ENCODE results near the gene ASB7.
A peak's percentile ranks its signal among the peaks of the same experiment; 100 is the strongest.
"Not testable (repeated sequence)": the region's sequence is repeated elsewhere in the genome, so short reads cannot be mapped to it uniquely, and the experiment has no call there.

Gene ASB7

DNA sequence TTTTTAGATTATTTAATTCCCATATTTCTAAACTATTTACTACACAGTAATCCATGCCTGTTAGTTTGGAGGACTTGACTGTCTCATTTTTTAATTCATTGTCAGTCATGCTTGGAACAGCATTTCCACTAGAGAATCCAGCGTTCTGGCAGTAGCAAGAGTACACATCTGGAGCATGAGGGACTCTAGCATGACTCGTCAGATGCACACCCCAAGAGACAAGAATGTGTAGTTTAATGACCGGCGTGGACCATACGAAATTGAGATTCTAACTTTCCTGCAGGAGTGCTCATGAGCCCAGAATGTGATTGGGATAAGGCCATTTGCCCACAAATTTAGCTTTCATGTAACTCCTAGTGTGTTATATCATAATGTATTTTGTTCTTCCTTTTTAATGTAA is 48.9 kb downstream of the ASB7 start:
- no peak for DNase-seq (ENCODE audit: low read depth)

- no peak for DNase-seq (ENCODE audit: low read depth)
Measured at GRCh38 chr15:100652116-100652515, 49.7 kb downstream of the ASB7 start.

DNA sequence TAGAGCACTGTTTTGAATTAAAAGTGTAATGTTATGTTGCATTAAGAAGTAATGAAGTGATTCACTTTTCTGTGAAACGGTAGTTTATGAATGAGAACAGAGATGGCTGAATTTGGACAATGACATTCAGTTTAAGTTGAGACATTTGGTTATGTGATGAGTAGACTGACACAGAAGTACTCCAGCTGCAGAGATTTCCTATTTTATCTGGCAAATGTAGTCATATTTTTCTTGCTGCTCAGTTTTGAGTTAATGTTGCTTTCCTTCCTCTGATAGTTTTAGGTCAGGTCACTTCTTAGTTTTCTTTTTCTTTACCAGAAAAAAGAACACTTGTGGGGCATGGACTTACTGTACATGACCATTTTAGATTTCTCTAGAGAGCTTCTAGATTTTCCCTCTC is 51.2 kb downstream of the ASB7 start:
- no peak for DNase-seq (ENCODE audit: low read depth)

GRCh38 chr15:100658895-100659294 is 56.5 kb downstream of the ASB7 start:
- no peak for DNase-seq (ENCODE audit: low read depth)

DNA sequence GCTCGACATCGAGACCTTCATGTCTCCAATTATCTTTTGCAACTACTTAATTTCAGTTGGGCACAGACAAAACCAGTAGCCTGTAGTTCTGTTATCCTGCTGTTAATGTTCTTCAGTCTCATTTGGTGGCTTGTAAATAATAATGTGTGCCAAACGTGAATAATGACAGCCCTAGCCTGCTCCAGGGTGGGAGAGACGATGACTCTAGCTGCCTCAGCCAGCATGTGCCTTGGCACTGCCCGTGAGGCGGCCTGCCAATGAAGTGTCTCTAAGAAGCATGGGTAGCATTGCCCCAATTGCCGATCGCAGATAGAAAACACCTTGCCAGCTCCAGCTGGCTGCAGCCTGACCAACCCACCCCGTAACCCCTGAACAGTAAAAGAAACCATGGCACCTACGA is 58.8 kb downstream of the ASB7 start:
- no peak for DNase-seq (ENCODE audit: low read depth)

DNA sequence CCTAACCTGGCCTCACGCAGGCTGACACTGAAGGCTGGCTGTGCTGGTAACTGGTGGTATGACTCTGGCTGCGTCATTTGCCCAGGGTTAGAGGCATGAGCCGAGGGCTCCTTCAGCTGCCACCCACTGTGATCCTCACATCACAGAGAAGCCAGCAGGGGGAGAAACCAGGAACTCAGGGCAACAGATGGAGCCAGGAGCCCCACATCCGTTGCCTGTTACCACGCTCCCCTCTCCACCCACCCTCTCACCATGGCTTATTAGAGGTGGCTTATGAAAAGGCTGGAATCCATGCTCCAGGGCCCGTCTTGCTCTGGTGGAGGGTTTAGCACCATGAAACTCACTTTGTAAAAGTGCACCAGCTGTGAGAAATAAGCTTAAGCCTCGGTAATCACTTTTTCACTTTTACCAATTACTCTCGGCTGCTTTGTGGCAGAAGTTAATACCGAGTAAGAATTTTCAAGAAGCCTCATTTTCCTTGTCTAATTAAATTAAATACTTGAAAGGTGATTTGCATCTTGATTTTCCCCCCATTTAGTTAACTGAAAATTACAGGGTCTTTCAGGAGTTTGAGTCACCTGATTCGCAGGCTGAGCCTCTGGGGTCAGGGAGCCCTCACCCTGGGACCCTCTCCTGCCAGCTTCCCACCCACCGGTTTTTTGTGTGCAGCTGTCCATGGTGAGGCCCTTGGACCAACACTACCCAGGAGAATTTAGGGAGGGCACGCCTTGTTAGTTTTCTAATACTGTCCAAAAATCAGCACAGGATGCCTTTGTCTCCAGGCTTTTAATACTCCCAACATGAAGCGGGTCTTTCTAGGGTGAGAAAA is 60.9 kb downstream of the ASB7 start:
- no peak for DNase-seq (ENCODE audit: low read depth)

DNA sequence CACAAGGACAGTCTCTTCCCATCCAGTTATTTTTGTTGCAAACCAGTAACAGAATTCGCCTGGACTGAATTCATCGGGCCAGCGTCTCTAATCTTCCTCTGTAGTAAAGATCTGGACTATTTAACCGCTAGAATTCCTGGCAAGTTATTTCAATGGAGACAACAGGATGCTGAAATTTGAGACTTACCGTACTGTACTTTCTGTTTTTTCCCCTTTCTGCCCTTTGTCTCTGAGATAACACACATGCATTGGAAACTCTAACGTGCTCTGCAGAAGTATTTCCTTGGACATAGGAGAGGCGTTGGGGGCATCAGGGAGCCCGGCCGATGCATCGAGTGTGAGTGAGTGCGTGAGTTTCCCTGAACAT is 61.5 kb downstream of the ASB7 start:
- peak; percentile 55 for DNase-seq (ENCODE audit: low read depth)

- DNase-seq (ENCODE audit: low read depth) = no peak
Measured at GRCh38 chr15:100665570-100665969, 63.2 kb downstream of the ASB7 start.

- DNase-seq (ENCODE audit: low read depth) = no peak
Measured at GRCh38 chr15:100667405-100668347, 65.3 kb downstream of the ASB7 start.

- DNase-seq (ENCODE audit: low read depth) = no peak
Measured at GRCh38 chr15:100668348-100668745, 66.0 kb downstream of the ASB7 start.

DNA sequence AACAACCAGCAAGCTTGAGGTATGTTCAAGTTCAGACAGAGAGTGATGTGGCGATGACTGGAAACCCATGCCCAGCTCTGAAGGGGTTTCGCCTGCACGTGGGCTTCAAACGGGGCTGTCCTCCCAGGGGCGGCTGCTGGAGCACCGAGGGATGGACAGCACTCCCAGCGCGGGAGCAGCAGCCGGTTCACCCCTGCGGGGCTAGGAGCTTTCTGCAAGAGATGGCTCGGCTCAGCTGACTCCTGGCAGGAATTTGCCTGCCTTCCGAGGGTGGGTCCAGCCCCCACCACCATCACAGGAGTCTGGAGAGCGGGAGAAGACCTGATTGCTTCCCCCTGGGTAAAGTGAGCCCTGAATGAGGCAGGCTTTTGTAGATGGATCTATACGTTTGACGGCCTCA is 66.9 kb downstream of the ASB7 start:
- no peak for DNase-seq (ENCODE audit: low read depth)

- DNase-seq (ENCODE audit: low read depth) = peak; percentile 23
Measured at GRCh38 chr15:100670505-100671021, 68.2 kb downstream of the ASB7 start.

- no peak for DNase-seq (ENCODE audit: low read depth)
Measured at GRCh38 chr15:100671124-100671680, 68.8 kb downstream of the ASB7 start.

- peak; percentile 32 for DNase-seq (ENCODE audit: low read depth)
Measured at GRCh38 chr15:100671858-100672543, 69.6 kb downstream of the ASB7 start.

- DNase-seq (ENCODE audit: low read depth) = no peak
Measured at GRCh38 chr15:100672959-100673358, 70.6 kb downstream of the ASB7 start.

DNA sequence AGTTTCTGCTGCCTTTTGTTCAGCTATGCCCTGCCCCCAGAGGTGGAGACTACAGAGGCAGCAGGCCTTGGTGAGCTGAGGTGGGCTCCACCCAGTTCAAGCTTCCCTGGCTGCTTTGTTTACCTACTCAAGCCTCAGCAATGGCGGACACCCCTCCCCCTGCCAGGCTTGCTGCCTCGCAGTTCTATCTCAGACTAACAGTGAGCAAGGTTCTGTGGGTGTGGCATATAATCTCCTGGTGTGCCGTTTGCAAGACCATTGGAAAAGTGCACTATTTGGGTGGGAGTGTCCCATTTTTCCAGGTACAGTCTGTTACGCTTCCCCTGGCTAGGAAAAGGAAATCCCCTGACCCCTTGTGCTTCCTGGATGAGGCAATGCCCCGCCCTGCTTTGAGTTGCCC is 76.8 kb downstream of the ASB7 start:
- not testable (repeated sequence) for DNase-seq (ENCODE audit: low read depth)

- no peak for DNase-seq (ENCODE audit: low read depth)
Measured at GRCh38 chr15:100680726-100681125, 78.3 kb downstream of the ASB7 start.

DNA sequence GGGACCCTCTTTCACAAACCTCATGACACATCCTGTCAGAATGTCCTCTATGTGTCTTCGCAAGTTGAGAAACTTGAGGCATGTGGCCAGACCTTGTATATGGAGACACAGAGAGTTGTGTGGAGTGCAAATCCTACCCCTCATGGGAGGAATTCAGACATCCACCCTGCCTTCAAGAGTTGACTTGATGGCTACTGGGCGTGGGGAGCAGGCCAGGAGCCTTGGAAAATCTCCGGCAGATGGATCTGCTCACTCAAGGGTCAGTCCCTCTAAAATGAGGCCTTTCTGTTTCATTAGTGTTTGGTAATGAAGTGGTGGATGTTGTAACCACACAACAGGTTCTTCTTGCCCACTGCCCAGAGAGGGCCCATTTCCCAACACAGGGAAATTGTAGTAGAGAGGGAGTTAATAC is 79.0 kb downstream of the ASB7 start:
- DNase-seq (ENCODE audit: low read depth) = no peak

DNA sequence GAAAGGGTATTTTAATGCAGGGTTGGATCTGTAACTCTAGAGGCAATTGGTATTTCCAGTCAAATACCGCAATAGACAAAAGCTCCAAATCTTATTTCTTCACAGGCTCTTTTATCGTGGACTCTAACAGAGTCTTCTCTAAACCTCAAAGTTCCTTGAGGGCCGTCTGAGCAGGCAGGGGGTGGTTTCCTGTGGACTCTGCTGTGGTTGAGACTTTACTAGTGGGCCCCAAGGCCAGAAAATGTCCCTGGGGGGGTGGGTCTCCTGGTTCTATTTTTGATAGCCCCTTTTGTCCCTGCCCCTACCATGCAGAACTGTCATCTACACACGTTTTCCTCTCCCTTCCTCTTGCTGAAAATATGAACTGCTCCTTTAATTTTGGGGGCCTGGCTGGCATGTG is 80.1 kb downstream of the ASB7 start:
- DNase-seq (ENCODE audit: low read depth) = no peak

GRCh38 chr15:100683434-100683833 is 81.0 kb downstream of the ASB7 start:
- DNase-seq (ENCODE audit: low read depth) = no peak

DNA sequence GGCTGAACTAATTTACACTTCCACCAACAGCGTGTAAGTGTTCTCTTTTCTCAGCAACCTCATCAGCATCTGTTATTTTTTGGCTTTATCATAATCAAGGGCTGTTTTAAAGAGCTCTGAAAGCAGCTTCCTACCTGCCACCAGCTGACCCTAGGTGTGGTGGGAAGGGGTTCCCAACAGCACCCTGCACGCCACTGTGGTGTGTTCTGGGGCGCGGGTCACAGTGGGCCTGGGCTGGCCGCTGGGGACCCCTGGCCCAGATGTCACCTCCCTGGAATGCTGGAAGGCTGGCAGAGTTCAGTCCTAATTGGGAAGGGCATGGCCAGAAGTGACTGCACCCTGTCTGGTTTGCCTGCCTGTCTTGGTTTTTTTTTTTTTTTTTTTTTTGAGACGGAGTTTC is 82.2 kb downstream of the ASB7 start:
- DNase-seq (ENCODE audit: low read depth) = no peak

All from iris pigment epithelial cell (primary cell).